WTC11 (cell line): ENCODE data around the gene GPN2. TPM values are rescaled to one million over a fixed set of nuclear protein-coding genes. Genes with fewer than 3 reads are reported as not detected.
"Not testable (repeated sequence)": the region's sequence is repeated elsewhere in the genome, so short reads cannot be mapped to it uniquely, and the experiment has no call there.

ENCODE experiments used
- ATAC-seq: fragments of 200-7000 bp; cut with Tn5 transposase; 2 replicates; pipeline ENCODE4 v1.10.0; 2021; ENCODE audit warnings: mild to moderate bottlenecking, moderate library complexity
- CTCF ChIA-PET: fragments of 300-600 bp; sonication (Branson Sonifier 250); formaldehyde crosslinking; loops from one replicate; lab custom pipeline; 2021; ENCODE audit warnings: antibody characterized with exemption; lab: Charles Lee
- POLR2A ChIA-PET: fragments of 350-600 bp; sonication (Branson Sonifier 250); formaldehyde crosslinking; loops from one replicate; lab custom pipeline; 2021; ENCODE audit warnings: antibody characterized with exemption; lab: Charles Lee
- DNase-seq: peaks from one replicate; pipeline ENCODE4 v3.0.0; 2021; ENCODE audit warnings: low spot score
- H3K27ac Mint-ChIP-seq: 2 replicates; pipeline ENCODE4 v1.8.0; 2021; ENCODE audit warnings: mixed read lengths
- H3K27me3 Mint-ChIP-seq: 2 replicates; pipeline ENCODE4 v1.8.0; 2021; ENCODE audit warnings: low read depth, mild to moderate bottlenecking, moderate library complexity, mixed read lengths
- H3K36me3 Mint-ChIP-seq: 2 replicates; pipeline ENCODE4 v1.8.0; 2021; ENCODE audit warnings: mixed read lengths
- H3K4me1 Mint-ChIP-seq: 2 replicates; pipeline ENCODE4 v1.8.0; 2022; ENCODE audit warnings: mixed read lengths
- H3K4me3 Mint-ChIP-seq: 2 replicates; pipeline ENCODE4 v1.8.0; 2021; ENCODE audit warnings: mild to moderate bottlenecking, moderate library complexity, mixed read lengths
- H3K9me3 Mint-ChIP-seq: 2 replicates; pipeline ENCODE4 v1.8.0; 2021; ENCODE audit warnings: mixed read lengths
- ELF4 ChIP-seq: sonication (generic); formaldehyde crosslinking; IDR thresholded peaks from 2 replicates; pipeline ENCODE4 v1.8.1; 2022; ENCODE audit warnings: low read depth, mild to moderate bottlenecking, moderate library complexity, missing genetic modification reagents
- FOXJ3 ChIP-seq: sonication (generic); formaldehyde crosslinking; IDR thresholded peaks from 2 replicates; pipeline ENCODE4 v1.9.0; 2021; ENCODE audit warnings: missing genetic modification reagents, mild to moderate bottlenecking, borderline replicate concordance
- RELA ChIP-seq: sonication (generic); formaldehyde crosslinking; IDR thresholded peaks from 2 replicates; pipeline ENCODE4 v1.8.1; 2022; ENCODE audit warnings: missing genetic modification reagents, mild to moderate bottlenecking, borderline replicate concordance
- SOX15 ChIP-seq: fragments of 250-450 bp; sonication (Bioruptor Pico); IDR thresholded peaks from 2 replicates; pipeline ENCODE4 v1.9.0; 2021; ENCODE audit warnings: mild to moderate bottlenecking
- ZNF219 ChIP-seq: sonication (generic); formaldehyde crosslinking; IDR thresholded peaks from 2 replicates; pipeline ENCODE4 v1.8.0; 2023; ENCODE audit warnings: missing genetic modification reagents, mild to moderate bottlenecking, borderline replicate concordance
- total RNA-seq: library from RNA; stranded (reverse); gene quantifications from 3 replicates; pipeline ENCODE4 v1.2.3, GENCODE V29; 2021
- TF ChIP-seq, protein P1 (sequence below): sonication (generic); formaldehyde crosslinking; IDR thresholded peaks from 2 replicates; pipeline ENCODE4 v1.8.1; 2022; ENCODE audit warnings: missing genetic modification reagents, borderline replicate concordance
- TF ChIP-seq, protein P2 (sequence below): fragments of 250-450 bp; sonication (Bioruptor Pico); IDR thresholded peaks from 2 replicates; pipeline ENCODE4 v2.1.2; 2022; ENCODE audit warnings: mild to moderate bottlenecking, moderate library complexity
- TF ChIP-seq, protein P3 (sequence below): sonication (generic); formaldehyde crosslinking; IDR thresholded peaks from 2 replicates; pipeline ENCODE4 v1.8.0; 2022; ENCODE audit warnings: missing genetic modification reagents

GPN2 gene
- total RNA-seq, 1 experiment from 2014 or later, result 38.5 TPM

DNA sequence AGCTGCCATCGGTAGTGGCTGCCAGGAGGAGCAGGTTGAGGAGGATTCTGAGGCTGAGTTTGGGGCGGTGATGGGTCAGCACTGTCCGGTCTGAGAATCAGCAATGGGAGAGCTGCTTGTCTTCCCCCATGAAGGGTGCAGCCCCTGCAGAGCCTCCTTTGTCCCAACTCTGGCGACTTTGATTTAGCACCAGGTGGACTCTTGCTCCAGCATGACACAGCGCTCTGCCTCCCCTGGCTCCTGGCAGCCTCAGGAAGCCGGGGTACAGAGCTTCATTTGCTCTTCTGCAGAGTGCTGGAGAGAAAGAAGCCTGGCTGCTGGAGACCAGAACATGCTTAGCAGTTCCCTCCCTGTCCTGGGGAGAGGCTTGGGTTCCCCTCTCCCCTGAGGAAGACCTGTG is 50.3 kb downstream of the GPN2 start (continued):
- TF ChIP-seq RELA (CRISPR knock-in tag), result no peak
- no peak for TF ChIP-seq FOXJ3
- no peak for TF ChIP-seq ELF4 (CRISPR knock-in tag)
- TF ChIP-seq, all 79 proteins: peak for 0

DNA sequence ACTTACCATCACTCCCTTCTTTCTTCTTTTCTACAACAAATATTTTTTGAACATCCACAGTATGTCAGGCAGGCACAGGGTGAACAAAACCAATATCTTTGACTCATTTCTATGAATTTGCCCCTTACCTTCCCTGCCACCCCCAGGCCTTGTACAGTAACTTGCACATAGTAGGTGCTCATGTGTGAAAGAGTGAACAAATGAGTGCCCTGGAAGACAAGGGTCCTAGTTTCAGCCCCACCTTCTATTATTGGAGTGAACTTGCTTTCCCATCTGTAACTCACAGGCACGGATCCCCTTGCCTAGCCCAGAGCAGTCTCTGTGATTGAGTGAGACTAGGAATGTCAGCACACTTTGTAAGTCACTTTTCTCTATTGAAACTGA is 50.8 kb downstream of the GPN2 start:
- TF ChIP-seq, protein P1, sequence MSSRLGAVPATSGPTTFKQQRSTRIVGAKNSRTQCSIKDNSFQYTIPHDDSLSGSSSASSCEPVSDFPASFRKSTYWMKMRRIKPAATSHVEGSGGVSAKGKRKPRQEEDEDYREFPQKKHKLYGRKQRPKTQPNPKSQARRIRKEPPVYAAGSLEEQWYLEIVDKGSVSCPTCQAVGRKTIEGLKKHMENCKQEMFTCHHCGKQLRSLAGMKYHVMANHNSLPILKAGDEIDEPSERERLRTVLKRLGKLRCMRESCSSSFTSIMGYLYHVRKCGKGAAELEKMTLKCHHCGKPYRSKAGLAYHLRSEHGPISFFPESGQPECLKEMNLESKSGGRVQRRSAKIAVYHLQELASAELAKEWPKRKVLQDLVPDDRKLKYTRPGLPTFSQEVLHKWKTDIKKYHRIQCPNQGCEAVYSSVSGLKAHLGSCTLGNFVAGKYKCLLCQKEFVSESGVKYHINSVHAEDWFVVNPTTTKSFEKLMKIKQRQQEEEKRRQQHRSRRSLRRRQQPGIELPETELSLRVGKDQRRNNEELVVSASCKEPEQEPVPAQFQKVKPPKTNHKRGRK (CRISPR knock-in tag), result no peak
- TF ChIP-seq, protein P2, sequence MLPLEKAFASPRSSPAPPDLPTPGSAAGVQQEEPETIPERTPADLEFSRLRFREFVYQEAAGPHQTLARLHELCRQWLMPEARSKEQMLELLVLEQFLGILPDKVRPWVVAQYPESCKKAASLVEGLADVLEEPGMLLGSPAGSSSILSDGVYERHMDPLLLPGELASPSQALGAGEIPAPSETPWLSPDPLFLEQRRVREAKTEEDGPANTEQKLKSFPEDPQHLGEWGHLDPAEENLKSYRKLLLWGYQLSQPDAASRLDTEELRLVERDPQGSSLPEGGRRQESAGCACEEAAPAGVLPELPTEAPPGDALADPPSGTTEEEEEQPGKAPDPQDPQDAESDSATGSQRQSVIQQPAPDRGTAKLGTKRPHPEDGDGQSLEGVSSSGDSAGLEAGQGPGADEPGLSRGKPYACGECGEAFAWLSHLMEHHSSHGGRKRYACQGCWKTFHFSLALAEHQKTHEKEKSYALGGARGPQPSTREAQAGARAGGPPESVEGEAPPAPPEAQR (CRISPR knock-in tag), result no peak
- TF ChIP-seq, protein P3, sequence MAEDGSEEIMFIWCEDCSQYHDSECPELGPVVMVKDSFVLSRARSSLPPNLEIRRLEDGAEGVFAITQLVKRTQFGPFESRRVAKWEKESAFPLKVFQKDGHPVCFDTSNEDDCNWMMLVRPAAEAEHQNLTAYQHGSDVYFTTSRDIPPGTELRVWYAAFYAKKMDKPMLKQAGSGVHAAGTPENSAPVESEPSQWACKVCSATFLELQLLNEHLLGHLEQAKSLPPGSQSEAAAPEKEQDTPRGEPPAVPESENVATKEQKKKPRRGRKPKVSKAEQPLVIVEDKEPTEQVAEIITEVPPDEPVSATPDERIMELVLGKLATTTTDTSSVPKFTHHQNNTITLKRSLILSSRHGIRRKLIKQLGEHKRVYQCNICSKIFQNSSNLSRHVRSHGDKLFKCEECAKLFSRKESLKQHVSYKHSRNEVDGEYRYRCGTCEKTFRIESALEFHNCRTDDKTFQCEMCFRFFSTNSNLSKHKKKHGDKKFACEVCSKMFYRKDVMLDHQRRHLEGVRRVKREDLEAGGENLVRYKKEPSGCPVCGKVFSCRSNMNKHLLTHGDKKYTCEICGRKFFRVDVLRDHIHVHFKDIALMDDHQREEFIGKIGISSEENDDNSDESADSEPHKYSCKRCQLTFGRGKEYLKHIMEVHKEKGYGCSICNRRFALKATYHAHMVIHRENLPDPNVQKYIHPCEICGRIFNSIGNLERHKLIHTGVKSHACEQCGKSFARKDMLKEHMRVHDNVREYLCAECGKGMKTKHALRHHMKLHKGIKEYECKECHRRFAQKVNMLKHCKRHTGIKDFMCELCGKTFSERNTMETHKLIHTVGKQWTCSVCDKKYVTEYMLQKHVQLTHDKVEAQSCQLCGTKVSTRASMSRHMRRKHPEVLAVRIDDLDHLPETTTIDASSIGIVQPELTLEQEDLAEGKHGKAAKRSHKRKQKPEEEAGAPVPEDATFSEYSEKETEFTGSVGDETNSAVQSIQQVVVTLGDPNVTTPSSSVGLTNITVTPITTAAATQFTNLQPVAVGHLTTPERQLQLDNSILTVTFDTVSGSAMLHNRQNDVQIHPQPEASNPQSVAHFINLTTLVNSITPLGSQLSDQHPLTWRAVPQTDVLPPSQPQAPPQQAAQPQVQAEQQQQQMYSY (CRISPR knock-in tag), result no peak
- no peak for TF ChIP-seq ZNF219
- CTCF ChIA-PET, result no interaction called here
- POLR2A ChIA-PET, result no interaction called here
- Mint-ChIP-seq H3K9me3 (no peaks in the 10 kb centered on the region), H3K4me1 (no peaks in the 10 kb centered on the region), H3K36me3 (peaks cover 35% of the 10 kb centered on the region), H3K27me3 (peaks cover 2% of the 10 kb centered on the region; the same call in 1 of the 2 replicates), H3K27ac (no peak overlapping the region), H3K4me3 (no peak overlapping the region)
- ATAC-seq, result no peak
- DNase-seq, result no peak

DNA sequence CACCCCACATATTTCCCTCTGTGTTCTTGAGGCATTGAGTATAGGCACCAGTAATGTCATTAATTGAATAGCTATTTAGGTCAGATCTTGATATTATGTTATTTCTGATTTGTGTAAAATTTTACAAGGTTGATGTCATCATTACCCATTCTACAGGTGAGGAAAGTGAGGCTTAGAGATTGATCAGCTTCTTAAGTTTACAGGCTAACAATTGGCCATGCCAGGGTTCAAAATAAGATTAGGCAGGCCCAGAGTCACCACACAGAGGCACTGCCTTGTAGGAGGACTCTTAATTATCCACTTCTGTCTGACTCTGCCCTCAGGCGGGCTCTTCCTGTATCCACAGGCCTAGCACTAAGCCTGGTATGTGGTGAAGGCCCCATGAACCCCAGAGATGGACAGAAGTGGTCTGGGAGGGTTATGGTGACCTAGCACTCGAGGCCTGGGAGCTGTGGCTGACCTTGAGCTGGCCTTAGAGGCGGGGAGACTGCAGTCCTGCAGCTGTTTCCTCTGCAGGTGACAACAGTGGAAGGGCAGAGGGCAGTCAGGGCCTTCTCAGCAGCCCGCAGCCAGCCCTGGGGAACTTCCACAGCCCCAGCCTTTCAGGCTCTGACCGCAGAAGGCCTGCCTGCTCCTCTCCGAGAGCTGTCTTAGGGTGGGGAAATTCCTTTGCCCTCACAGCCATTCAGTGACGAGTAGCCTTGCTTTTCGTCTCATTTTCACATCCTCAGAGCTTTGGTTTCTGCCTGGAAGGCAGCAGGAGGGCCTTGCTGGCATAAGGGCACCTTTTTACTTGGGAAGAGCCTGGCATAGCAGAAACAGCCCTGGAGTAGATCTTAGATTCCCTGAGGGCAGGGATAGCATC is 51.4 kb downstream of the GPN2 start:
- H3K9me3 Mint-ChIP-seq, result no peaks in the 10 kb centered on the region
- no peak for TF ChIP-seq SOX15 (CRISPR knock-in tag)
- ATAC-seq (no peak), DNase-seq (no peak)
- H3K36me3 Mint-ChIP-seq, result peaks cover 40% of the 10 kb centered on the region
- H3K27ac Mint-ChIP-seq, result no peak overlapping the region
- ChIA-PET POLR2A (no interaction called here), CTCF (interaction anchor here (1.6 kb wide), 1 partner anchor 29 kb away, joined by 3 read pairs; no protein-coding TSS in a partner anchor)
- H3K27me3 Mint-ChIP-seq, result peaks cover 2% of the 10 kb centered on the region; the same call in 1 of the 2 replicates
- no peaks in the 10 kb centered on the region for H3K4me1 Mint-ChIP-seq
- no peak overlapping the region for H3K4me3 Mint-ChIP-seq

DNA sequence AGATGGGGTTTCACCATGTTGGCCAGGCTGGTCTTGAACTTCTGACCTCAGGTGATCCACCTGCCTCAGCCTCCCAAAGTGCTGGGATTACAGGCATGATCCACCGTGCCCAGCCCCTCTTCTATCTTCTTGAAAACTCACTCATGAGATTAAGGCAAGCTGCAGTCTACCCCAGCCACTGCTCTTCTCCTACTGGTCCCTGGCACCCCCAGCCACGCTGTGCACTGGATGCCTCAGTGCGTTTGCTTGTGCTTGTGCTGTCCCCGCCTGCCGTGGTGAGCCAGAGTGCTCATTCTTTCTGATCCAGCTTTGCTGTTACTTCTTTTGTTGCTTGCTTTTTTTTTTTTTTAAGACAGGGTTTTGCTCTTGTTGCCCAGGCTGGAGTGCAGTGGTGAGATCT is 52.4 kb downstream of the GPN2 start:
- H3K9me3 Mint-ChIP-seq, ATAC-seq, H3K4me3 Mint-ChIP-seq, H3K4me1 Mint-ChIP-seq, H3K27ac Mint-ChIP-seq, DNase-seq, POLR2A ChIA-PET, H3K27me3 Mint-ChIP-seq: not testable (repeated sequence)
- H3K36me3 Mint-ChIP-seq, result peaks cover 47% of the 10 kb centered on the region
- CTCF ChIA-PET, result interaction anchor here (1.6 kb wide), 1 partner anchor 28 kb away, joined by 3 read pairs; no protein-coding TSS in a partner anchor
